Endothelial cell of umbilical vein (primary cell): ENCODE results near the gene TACR1. TPM values are rescaled to one million over a fixed set of nuclear protein-coding genes. Genes with fewer than 3 reads are reported as not detected.

Source experiments
- BruUV-seq: library from RNA; stranded (reverse); fragments of 400-500 nt; replicated peaks from 2 replicates; lab custom pipeline; 2021; lab: Mats Ljungman, UMichigan
- CTCF ChIA-PET: fragments of 300-600, 350-600 bp; sonication (Branson Sonifier 250); formaldehyde crosslinking; loops from one replicate; lab custom pipeline; 2021; ENCODE audit warnings: antibody characterized with exemption, inconsistent platforms; lab: Charles Lee
- POLR2A ChIA-PET: fragments of 300-600, 350-600 bp; sonication (Branson Sonifier 250); formaldehyde crosslinking; loops from one replicate; lab custom pipeline; 2021; ENCODE audit warnings: antibody characterized with exemption, inconsistent platforms; lab: Charles Lee
- DNase-seq: peaks from one replicate; pipeline ENCODE4 v3.0.0-alpha.2; 2011; ENCODE audit warnings: low read depth, low spot score
- FAIRE-seq: peaks from 2 replicates; lab custom pipeline; 2011; peaks lifted over from hg19 to GRCh38; lab: Jason Lieb, UNC
- H2AFZ ChIP-seq: 2 replicates; pipeline ENCODE4 v1.6.0; 2012; ENCODE audit warnings: low read depth, low read length, control low read depth, inconsistent platforms
- H3K27ac ChIP-seq: 2 replicates; pipeline ENCODE4 v1.5.1; 2011; ENCODE audit warnings: low read depth, mild to moderate bottlenecking, control low read depth, low read length, moderate library complexity; ENCODE audit not compliant: insufficient read depth
- H3K27me3 ChIP-seq, 2 experiments: 2 replicates each; pipeline versions ENCODE4 v1.6.0 to v1.6.1; 2011; ENCODE audit warnings: low read length in 2 of 2, mixed read lengths in 1 of 2; ENCODE audit not compliant: control insufficient read depth in 2 of 2, insufficient read depth in 2 of 2
- H3K36me3 ChIP-seq, 2 experiments: 2 replicates in 1 of 2; 3 replicates in 1 of 2; pipeline ENCODE4 v1.5.1; 2011; ENCODE audit warnings: low read length in 2 of 2, mild to moderate bottlenecking in 1 of 2, moderate library complexity in 1 of 2; ENCODE audit not compliant: control insufficient read depth in 2 of 2, insufficient read depth in 2 of 2; ENCODE audit errors: extremely low read depth in 1 of 2
- H3K4me1 ChIP-seq: 3 replicates; pipeline ENCODE4 v1.5.1; 2011; ENCODE audit warnings: mild to moderate bottlenecking, low read length; ENCODE audit not compliant: control insufficient read depth, insufficient read depth; ENCODE audit errors: extremely low read depth
- H3K4me2 ChIP-seq: 2 replicates; pipeline ENCODE4 v1.6.1; 2011; ENCODE audit warnings: low read length, control low read depth, mixed read lengths; ENCODE audit not compliant: insufficient read depth
- H3K4me3 ChIP-seq, 3 experiments: fragments of 200-600 bp in 1 of 3; sonication (generic), shearing (Covaris generic) in 1 of 3; replicated peaks in 1 of 3; 2 replicates each; pipeline ENCODE4 v1.5.1; 2011 to 2016; ENCODE audit warnings: control low read depth in 3 of 3, low read length in 3 of 3, mild to moderate bottlenecking in 2 of 3, inconsistent platforms in 1 of 3, low read depth in 1 of 3, moderate library complexity in 1 of 3; ENCODE audit not compliant: insufficient read depth in 1 of 3
- H3K79me2 ChIP-seq: 2 replicates; pipeline ENCODE4 v1.6.0; 2012; ENCODE audit warnings: low read length, inconsistent platforms; ENCODE audit not compliant: control insufficient read depth, insufficient read depth
- H3K9ac ChIP-seq: replicated peaks from 2 replicates; pipeline ENCODE3; 2011; ENCODE audit warnings: low read length, control low read depth; ENCODE audit not compliant: insufficient read depth; ENCODE audit errors: extremely low read depth
- H3K9me1 ChIP-seq: replicated peaks from 3 replicates; pipeline ENCODE4 v1.6.0; 2011; ENCODE audit warnings: mild to moderate bottlenecking, low read length; ENCODE audit not compliant: control insufficient read depth, insufficient read depth; ENCODE audit errors: extremely low read depth
- H3K9me3 ChIP-seq: replicated peaks from 2 replicates; pipeline ENCODE4 v1.5.1; 2012; ENCODE audit warnings: low read length, inconsistent platforms; ENCODE audit not compliant: control insufficient read depth, insufficient read depth
- H4K20me1 ChIP-seq: replicated peaks from 2 replicates; pipeline ENCODE3; 2011; ENCODE audit warnings: mild to moderate bottlenecking, low read length; ENCODE audit not compliant: control insufficient read depth, insufficient read depth; ENCODE audit errors: extremely low read depth
- CTCF ChIP-seq, 2 donors: IDR thresholded peaks; 1 replicate in 1 of 2; 2 replicates in 1 of 2; pipeline ENCODE4 v1.5.1; 2011; ENCODE audit warnings: low read length in 2 of 2, mild to moderate bottlenecking in 2 of 2, moderate library complexity in 2 of 2, control low read depth in 1 of 2, inconsistent platforms in 1 of 2, low read depth in 1 of 2; ENCODE audit not compliant: insufficient read depth in 1 of 2; ENCODE audit errors: extremely low read depth in 1 of 2
- EZH2 ChIP-seq: IDR thresholded peaks from 2 replicates; pipeline ENCODE4 v1.6.1; 2012; ENCODE audit warnings: borderline replicate concordance, low read depth, mild to moderate bottlenecking, moderate library complexity, low read length, inconsistent platforms; ENCODE audit not compliant: severe bottlenecking
- FOS ChIP-seq: IDR thresholded peaks from 2 replicates; pipeline ENCODE4 v1.6.1; 2011; ENCODE audit warnings: mild to moderate bottlenecking, low read length, moderate library complexity, borderline replicate concordance; ENCODE audit not compliant: insufficient read depth
- GATA2 ChIP-seq: IDR thresholded peaks from 2 replicates; pipeline ENCODE4 v1.7.0; 2011; ENCODE audit warnings: low read depth, mild to moderate bottlenecking, moderate library complexity, mixed read lengths, low read length; ENCODE audit not compliant: insufficient read length, insufficient read depth
- JUN ChIP-seq: IDR thresholded peaks from 2 replicates; pipeline ENCODE4 v1.6.1; 2011; ENCODE audit warnings: borderline replicate concordance, low read depth; ENCODE audit not compliant: insufficient read length, insufficient read depth
- MAX ChIP-seq: IDR thresholded peaks from 2 replicates; pipeline ENCODE4 v1.6.1; 2011; ENCODE audit not compliant: insufficient read depth, insufficient read length
- MYC ChIP-seq: IDR thresholded peaks from one replicate; pipeline ENCODE4 v1.6.1; 2011; ENCODE audit warnings: mild to moderate bottlenecking, low read depth, low read length
- POLR2A ChIP-seq: IDR thresholded peaks from 2 replicates; pipeline ENCODE4 v1.6.1; 2012; ENCODE audit warnings: low read depth, mild to moderate bottlenecking, control low read depth, low read length
- POLR2AphosphoS5 ChIP-seq: IDR thresholded peaks from 2 replicates; pipeline ENCODE4 v1.6.1; 2012; ENCODE audit warnings: low read depth, mild to moderate bottlenecking, control low read depth, low read length, moderate library complexity; ENCODE audit not compliant: insufficient read depth
- dilution Hi-C: fragments of 300-500 bp; cut with MboI; formaldehyde crosslinking; loops from one replicate; pipeline ENCODE4 v1.15.0; 2019; ENCODE audit warnings: low sequenced_read_pairs; ENCODE audit not compliant: extremely low pct_ligation_motif_present
- intact Hi-C: fragments of 100-400 bp; cut with micrococcal nuclease; formaldehyde crosslinking; loops from one replicate; pipeline ENCODE4 v1.10.0; 2022
- polyA plus RNA-seq, 4 experiments: library from polyadenylated mRNA; depleted of rRNA in 3 of 4; stranded (reverse) in 3 of 4; unstranded in 1 of 4; fragments of >200 nt; gene quantifications; 2 replicates each; pipeline versions ENCODE4 v1.2.1 to v1.2.3, GENCODE V29; 2011 to 2012; ENCODE audit warnings: missing spikeins in 1 of 4
- total RNA-seq: library from RNA; stranded (reverse); gene quantifications from 2 replicates; pipeline ENCODE4 v1.2.3, GENCODE V29; 2021

TACR1 gene
- total and polyA plus RNA-seq, 2 donors (not counting 3 experiments of a cell fraction or from before 2014, with no cell fraction given), result not detected

- POLR2A ChIA-PET, result no interaction called here
- dilution Hi-C loops, result no loop called here
These were observed 125.1 kb downstream of the TACR1 start for GRCh38 chr2:75074228-75074627.

GRCh38 chr2:75071766-75072165 is 127.6 kb downstream of the TACR1 start:
- Histone ChIP-seq H3K27me3 (no peaks in the 10 kb centered on the region), H3K9me1 (no peaks in the 10 kb centered on the region), H3K4me1 (no peaks in the 10 kb centered on the region), H3K4me3 (no peak overlapping the region), H4K20me1 (no peaks in the 10 kb centered on the region), H3K36me3 (no peaks in the 10 kb centered on the region), H3K4me2 (no peak overlapping the region), H3K79me2 (no peaks in the 10 kb centered on the region), H3K9me3 (no peaks in the 10 kb centered on the region), H2AFZ (no peak overlapping the region), H3K9ac (no peak overlapping the region), H3K27ac (no peak overlapping the region)
- TF ChIP-seq FOS (no peak), MAX (no peak), POLR2AphosphoS5 (no peak), EZH2 (no peak), MYC (no peak), CTCF (IDR thresholded peaks at IDR 0.05; ENCODE audit: extremely low read depth in 1 of 2, insufficient read depth in 1 of 2, low read depth in 1 of 2, low read length in 2 of 2) (no peak), POLR2A (no peak), JUN (no peak), GATA2 (no peak)
- intact Hi-C loops, result no loop called here
- dilution Hi-C loops, result no loop called here
- BruUV-seq, result no TSS peak
- POLR2A ChIA-PET, result no interaction called here
- CTCF ChIA-PET, result no interaction called here
- no peak for FAIRE-seq
- DNase-seq, result no peak

More at GRCh38 chr2:75074228-75074627, 125.1 kb downstream of the TACR1 start:
- Histone ChIP-seq H3K9me3 (no peaks in the 10 kb centered on the region), H3K79me2 (no peaks in the 10 kb centered on the region), H3K4me2 (no peak overlapping the region), H3K36me3 (no peaks in the 10 kb centered on the region), H3K4me1 (no peaks in the 10 kb centered on the region), H3K27ac (no peak overlapping the region), H3K9ac (no peak overlapping the region), H2AFZ (no peak overlapping the region), H3K4me3 (no peak overlapping the region), H3K27me3 (no peaks in the 10 kb centered on the region), H4K20me1 (no peaks in the 10 kb centered on the region), H3K9me1 (no peaks in the 10 kb centered on the region)
- TF ChIP-seq FOS, result no peak
- intact Hi-C loops, result no loop called here
- CTCF ChIA-PET, result interaction anchor here (1.4 to 2.2 kb wide), 3 partner anchors 8 to 14 kb away, joined by 3 to 12 read pairs (median 6); no protein-coding TSS in a partner anchor
- DNase-seq (no peak), FAIRE-seq (no peak)
- no TSS peak for BruUV-seq
